HG03064 (cell line): ENCODE measurements around the gene ARID1B.

Experiments used
- ATAC-seq: cut with Tn5 transposase; IDR thresholded peaks from one replicate; pipeline ENCODE4 v1.9.1; 2021; ENCODE audit warnings: low read depth; ENCODE audit not compliant: unreplicated experiment

Gene ARID1B

GRCh38 chr6:156849806-156850205, 72.6 kb downstream of the ARID1B start:
- no peak for ATAC-seq

GRCh38 chr6:156850353-156850752, 73.2 kb downstream of the ARID1B start:
- no peak for ATAC-seq

GRCh38 chr6:156851454-156851921, 74.3 kb downstream of the ARID1B start:
- ATAC-seq = no peak

GRCh38 chr6:156852147-156852857, 75.1 kb downstream of the ARID1B start:
- no peak for ATAC-seq

GRCh38 chr6:156852858-156853216, 75.7 kb downstream of the ARID1B start:
- no peak for ATAC-seq

- ATAC-seq = no peak
These were observed 76.6 kb downstream of the ARID1B start for GRCh38 chr6:156853733-156854132.

- ATAC-seq = no peak
These were observed 77.4 kb downstream of the ARID1B start for GRCh38 chr6:156854466-156855161.

GRCh38 chr6:156857573-156857972, 80.4 kb downstream of the ARID1B start:
- no peak for ATAC-seq

GRCh38 chr6:156859686-156860085, 82.5 kb downstream of the ARID1B start:
- ATAC-seq = no peak

GRCh38 chr6:156862711-156863110, 85.5 kb downstream of the ARID1B start:
- no peak for ATAC-seq

GRCh38 chr6:156863504-156863903, 86.3 kb downstream of the ARID1B start:
- ATAC-seq = no peak

GRCh38 chr6:156864557-156864956, 87.4 kb downstream of the ARID1B start:
- ATAC-seq = no peak

- no peak for ATAC-seq
These were observed 87.9 kb downstream of the ARID1B start for GRCh38 chr6:156865019-156865629.

- ATAC-seq = no peak
These were observed 89.2 kb downstream of the ARID1B start for GRCh38 chr6:156866220-156867015.

- ATAC-seq = no peak
These were observed 89.9 kb downstream of the ARID1B start for GRCh38 chr6:156867121-156867520.

- ATAC-seq = no peak
These were observed 91.2 kb downstream of the ARID1B start for GRCh38 chr6:156868385-156868784.

- ATAC-seq = no peak
These were observed 92.8 kb downstream of the ARID1B start for GRCh38 chr6:156869980-156870398.

- ATAC-seq = no peak
These were observed 93.9 kb downstream of the ARID1B start for GRCh38 chr6:156870924-156871539.

GRCh38 chr6:156872903-156873302, 95.7 kb downstream of the ARID1B start:
- no peak for ATAC-seq

GRCh38 chr6:156873654-156874380, 96.6 kb downstream of the ARID1B start:
- no peak for ATAC-seq
